Stomach (tissue), 9 donors: Measurements from ENCODE around the gene RNF175. TPM values are rescaled to one million over a fixed set of nuclear protein-coding genes. Genes with fewer than 3 reads are reported as not detected.

ENCODE experiments used
- DNase-seq, 2 donors: peaks; one replicate each; pipeline versions ENCODE4 v3.0.0 to v3.0.0-alpha.2; 2013 to 2019
- H3K27ac ChIP-seq, 5 donors: fragments of 200-600 bp in 4 of 5; sonication (generic) in 4 of 5; one replicate each; pipeline ENCODE4 v1.5.1; 2013 to 2019; ENCODE audit warnings: mild to moderate bottlenecking in 1 of 5, moderate library complexity in 1 of 5
- H3K27me3 ChIP-seq, 3 donors: fragments of 200-600 bp; sonication (generic); one replicate each; pipeline ENCODE4 v1.5.1; 2017 to 2019; ENCODE audit warnings: mixed run types in 1 of 3
- H3K36me3 ChIP-seq, 4 donors: fragments of 200-600 bp; sonication (generic); 1 replicate in 3 of 4; 2 replicates in 1 of 4; pipeline ENCODE4 v1.5.1; 2016 to 2019
- H3K4me1 ChIP-seq, 4 donors: fragments of 200-600 bp; sonication (generic); one replicate each; pipeline ENCODE4 v1.5.1; 2016 to 2019
- H3K4me3 ChIP-seq, 4 donors: fragments of 200-600 bp; sonication (generic) in 3 of 4; one replicate each; pipeline ENCODE4 v1.5.1; 2016 to 2019; ENCODE audit warnings: mild to moderate bottlenecking in 1 of 4
- H3K9me3 ChIP-seq, 4 donors: fragments of 200-600 bp; sonication (generic); one replicate each; pipeline ENCODE4 v1.5.1; 2016 to 2019
- CTCF ChIP-seq, 7 experiments: fragments of 450-650 bp in 4 of 7; fragments of 200-600 bp in 3 of 7; sonication (generic) in 3 of 7; IDR thresholded peaks; one replicate each; pipeline ENCODE4 v1.5.1; 2016 to 2019; ENCODE audit warnings: antibody characterized with exemption in 7 of 7, control low read depth in 2 of 7, mild to moderate bottlenecking in 1 of 7
- EP300 ChIP-seq: sonication (generic); formaldehyde crosslinking; IDR thresholded peaks from one replicate; pipeline ENCODE4 v1.6.1; 2017; ENCODE audit warnings: antibody characterized with exemption
- POLR2A ChIP-seq, 4 donors: fragments of 450-650 bp; IDR thresholded peaks; one replicate each; pipeline ENCODE4 v1.6.1; 2016; ENCODE audit warnings: antibody characterized with exemption in 4 of 4, control low read depth in 2 of 4, mild to moderate bottlenecking in 1 of 4, moderate library complexity in 1 of 4
- POLR2AphosphoS5 ChIP-seq, 3 donors: sonication (generic); formaldehyde crosslinking; IDR thresholded peaks; one replicate each; pipeline ENCODE4 v1.6.1; 2016; ENCODE audit warnings: antibody characterized with exemption in 3 of 3
- WGBS, 5 donors: extraction: QIAGEN DNeasy Blood & Tissue Kit in 3 of 5; methylation state at CpG; one replicate each; pipeline versions ENCODE4 v1.1.5 to v1.1.7; 2013 to 2018; 5-methylcytosine and 5-hydroxymethylcytosine counted together
- intact Hi-C: fragments of 100-400 bp; cut with DNase I; formaldehyde crosslinking; loops from one replicate; pipeline ENCODE4 v1.15.1; 2023; ENCODE audit warnings: low total_unique reads
- polyA plus RNA-seq, 3 donors: library from polyadenylated mRNA; stranded (reverse); fragments of 200-250 nt; gene quantifications; one replicate each; pipeline ENCODE4 v1.2.3, GENCODE V29; 2013
- total RNA-seq, 5 donors: library from RNA; depleted of rRNA; stranded (reverse); fragments of >200 nt; gene quantifications; one replicate each; pipeline versions ENCODE4 v1.1.0 to v1.2.3, GENCODE V29; 2014 to 2016
- donor health status: healthy with polysubstance abuse.
- donor health status: Bipolar disorder and iron deficiency.
- donor health status: healthy.

RNF175 gene
- total and polyA plus RNA-seq, 8 donors, result 1.3 TPM; not detected in 7

DNA sequence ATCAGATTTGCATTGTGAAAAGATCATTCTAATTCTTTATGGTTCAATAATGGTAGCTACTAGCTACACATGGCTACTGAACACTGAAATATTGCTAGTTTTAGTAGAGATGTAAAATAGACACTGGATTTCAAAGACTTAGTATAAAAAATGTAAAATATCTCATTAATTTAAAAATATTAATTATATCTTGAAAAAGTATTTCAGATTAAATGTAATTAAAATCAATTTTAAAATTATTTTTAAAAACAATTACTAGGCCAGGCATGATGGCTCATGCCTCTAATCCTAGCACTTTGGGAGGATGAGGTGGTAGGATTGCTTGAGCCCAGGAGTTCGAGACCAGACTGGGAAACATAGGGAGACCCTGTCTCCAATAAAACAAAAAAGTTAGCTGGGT, 96.2 kb downstream of the RNF175 start:
- H3K4me3 ChIP-seq, result no peak overlapping the region
- peaks cover 0 to 7% (median 0%) of the 10 kb centered on the region in 3 donors for H3K27me3 ChIP-seq
- no peak overlapping the region for H3K27ac ChIP-seq
- intact Hi-C loops, result no loop called here
- no peaks in the 10 kb centered on the region for H3K4me1 ChIP-seq
- no peak for TF ChIP-seq CTCF (IDR thresholded peaks at IDR 0.05)
- TF ChIP-seq POLR2AphosphoS5 (IDR thresholded peaks at IDR 0.05), result no peak
- TF ChIP-seq POLR2A (IDR thresholded peaks at IDR 0.05), result no peak
- TF ChIP-seq EP300, result no peak
- no peak for DNase-seq
- WGBS, 5 donors, result 74 to 89% (median 85%) methylated on average over 1 of the region's 1 CpG
- no peaks in the 10 kb centered on the region for H3K9me3 ChIP-seq
- H3K36me3 ChIP-seq, result no peaks in the 10 kb centered on the region

DNA sequence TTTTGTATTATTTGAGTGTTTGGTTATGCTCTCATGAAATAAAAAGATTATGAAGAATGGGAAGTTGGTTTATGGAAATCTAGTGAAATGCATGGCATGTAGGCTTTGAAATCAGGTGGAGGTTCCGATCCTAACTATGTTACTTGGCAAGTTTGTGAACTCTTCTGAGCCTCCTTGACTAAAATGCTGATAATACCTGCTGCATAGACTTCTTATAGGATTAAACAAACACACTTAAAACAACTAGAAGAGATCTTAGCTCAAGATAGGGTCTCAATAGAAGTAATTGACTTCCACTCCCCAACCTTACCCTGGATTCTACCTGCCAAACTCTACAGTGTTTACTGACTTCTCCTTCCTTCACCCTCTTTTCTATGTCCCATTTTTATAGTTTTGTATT, 97.9 kb downstream of the RNF175 start:
- Histone ChIP-seq H3K27ac (peak overlapping the region in 2 of 5 donors; percentile 10 to 26), H3K27me3 (peaks cover 0 to 9% (median 0%) of the 10 kb centered on the region in 3 donors), H3K4me3 (no peak overlapping the region), H3K9me3 (no peaks in the 10 kb centered on the region), H3K4me1 (no peaks in the 10 kb centered on the region), H3K36me3 (no peaks in the 10 kb centered on the region)
- TF ChIP-seq CTCF (IDR thresholded peaks at IDR 0.05) (no peak), POLR2A (IDR thresholded peaks at IDR 0.05) (no peak), POLR2AphosphoS5 (IDR thresholded peaks at IDR 0.05) (no peak), EP300 (no peak)
- intact Hi-C loops, result no loop called here
- 62 to 86% (median 79%) methylated on average over 1 of the region's 1 CpG for WGBS, 5 donors
- no peak for DNase-seq

- intact Hi-C loops, result no loop called here
Observed at GRCh38 chr4:153661215-153661822, 98.5 kb downstream of the RNF175 start.

More at GRCh38 chr4:153661215-153661822, 98.5 kb downstream of the RNF175 start:
- Histone ChIP-seq H3K27me3 (peaks cover 0 to 9% (median 0%) of the 10 kb centered on the region in 3 donors), H3K36me3 (no peaks in the 10 kb centered on the region), H3K27ac (peak overlapping the region in 3 of 5 donors; percentile 33 to 77 (median 74)), H3K4me3 (no peak overlapping the region), H3K4me1 (no peaks in the 10 kb centered on the region), H3K9me3 (no peaks in the 10 kb centered on the region)
- WGBS, 5 donors, result 67 to 84% (median 81%) methylated on average over 6 of the region's 6 CpGs
- no peak for DNase-seq
- peak in 1 of 3 donors; percentile 65 for TF ChIP-seq POLR2AphosphoS5 (IDR thresholded peaks at IDR 0.05)
- no peak for TF ChIP-seq CTCF (IDR thresholded peaks at IDR 0.05)

Other genes starting within 250 kb of the RNF175 start
- 10 to 100 TPM in 4 of 5 donors, under 1 TPM in 1; 0.29 to 35.0 (median 22.5) TPM for gene TLR2, start 75.7 kb downstream of the RNF175 start, total RNA-seq
- gene TLR2, start 75.7 kb downstream of the RNF175 start, polyA plus RNA-seq, result 1 to 10 TPM; 2.3 to 3.8 (median 3.3) TPM
- gene SFRP2, start 29.1 kb upstream of the RNF175 start, total RNA-seq, result 10 to 100 TPM in 3 of 5 donors, 1 to 10 TPM in 1, not detected in 1; 6.7 to 40.0 (median 14.1) TPM
- gene SFRP2, start 29.1 kb upstream of the RNF175 start, polyA plus RNA-seq, result 1 to 10 TPM in 2 of 3 donors, not detected in 1; 1.2 to 2.7 TPM